ENCODE measurements around the gene XRCC4. TPM values are rescaled to one million over a fixed set of nuclear protein-coding genes. Genes with fewer than 3 reads are reported as not detected.

The XRCC4 gene
- total RNA-seq, 1 donor from 2014 or later, result 45.6 TPM

- H3K4me2 ChIP-seq, result no peak overlapping the region
- H3K36me3 ChIP-seq, result peaks cover 8% of the 10 kb centered on the region
- DNase-seq (ENCODE audit: low spot score), result no peak
- H3K4me3 Mint-ChIP-seq, result no peak overlapping the region
- H3K9me3 ChIP-seq (ENCODE audit: low read depth), result peaks cover 14% of the 10 kb centered on the region
- no peak overlapping the region for H3K4me3 ChIP-seq
- peaks cover 14% of the 10 kb centered on the region for H3F3A ChIP-seq (ENCODE audit: low read depth)
- H3K9me3 Mint-ChIP-seq, result peaks cover 32% of the 10 kb centered on the region
- no peak overlapping the region for H3K27ac Mint-ChIP-seq
- H2AFZ ChIP-seq (replicated peaks), result no peak overlapping the region
- no peaks in the 10 kb centered on the region for H3K27me3 Mint-ChIP-seq (ENCODE audit: insufficient read depth, low read depth)
- TF ChIP-seq EZH2 (IDR thresholded peaks at IDR 0.05), result no peak
- H3K9ac ChIP-seq, result no peak overlapping the region
- H3K27me3 ChIP-seq, result no peaks in the 10 kb centered on the region
- no peak overlapping the region for H3K27ac ChIP-seq
- peaks cover 14% of the 10 kb centered on the region for H3K4me1 Mint-ChIP-seq
- no peaks in the 10 kb centered on the region for H3K79me2 ChIP-seq (ENCODE audit: low read depth)
- H3K36me3 Mint-ChIP-seq, result peaks cover 11% of the 10 kb centered on the region
- peaks cover 20% of the 10 kb centered on the region for H3K4me1 ChIP-seq
- peaks cover 9% of the 10 kb centered on the region for H4K20me1 ChIP-seq (ENCODE audit: low read depth)
Measured at GRCh38 chr5:83095163-83095956, 18.0 kb downstream of the XRCC4 start.

GRCh38 chr5:83095957-83096539, 18.7 kb downstream of the XRCC4 start:
- H2AFZ ChIP-seq (replicated peaks), result no peak overlapping the region
- no peaks in the 10 kb centered on the region for H3K27me3 Mint-ChIP-seq (ENCODE audit: insufficient read depth, low read depth)
- no peaks in the 10 kb centered on the region for H3K79me2 ChIP-seq (ENCODE audit: low read depth)
- H3K4me2 ChIP-seq, result no peak overlapping the region
- H3K4me3 Mint-ChIP-seq, result no peak overlapping the region
- H3K4me1 ChIP-seq, result peaks cover 20% of the 10 kb centered on the region
- H3K4me1 Mint-ChIP-seq, result peaks cover 14% of the 10 kb centered on the region
- no peaks in the 10 kb centered on the region for H3K27me3 ChIP-seq
- H4K20me1 ChIP-seq (ENCODE audit: low read depth), result peaks cover 9% of the 10 kb centered on the region
- H3K9ac ChIP-seq, result no peak overlapping the region
- H3K36me3 ChIP-seq, result peaks cover 8% of the 10 kb centered on the region
- no peak for TF ChIP-seq EZH2 (IDR thresholded peaks at IDR 0.05)
- TF ChIP-seq CTCF (IDR thresholded peaks at IDR 0.05), result no peak
- no peak for TF ChIP-seq EZH2phosphoT487 (IDR thresholded peaks at IDR 0.05)
- H3F3A ChIP-seq (ENCODE audit: low read depth), result peaks cover 14% of the 10 kb centered on the region
- no peak overlapping the region for H3K27ac ChIP-seq
- DNase-seq (ENCODE audit: low spot score), result no peak
- H3K9me3 ChIP-seq (ENCODE audit: low read depth), result peaks cover 14% of the 10 kb centered on the region
- peaks cover 29% of the 10 kb centered on the region for H3K9me3 Mint-ChIP-seq
- no peak overlapping the region for H3K27ac Mint-ChIP-seq
- H3K4me3 ChIP-seq, result no peak overlapping the region
- peaks cover 9% of the 10 kb centered on the region for H3K36me3 Mint-ChIP-seq

- TF ChIP-seq EZH2phosphoT487 (IDR thresholded peaks at IDR 0.05) (no peak), CTCF (IDR thresholded peaks at IDR 0.05) (no peak), EZH2 (IDR thresholded peaks at IDR 0.05) (no peak)
- peaks cover 9% of the 10 kb centered on the region for H4K20me1 ChIP-seq (ENCODE audit: low read depth)
- H3K4me3 ChIP-seq, result no peak overlapping the region
- no peak for DNase-seq (ENCODE audit: low spot score)
- no peak overlapping the region for H3K27ac ChIP-seq
- Mint-ChIP-seq H3K4me3 (no peak overlapping the region), H3K27me3 (ENCODE audit: insufficient read depth, low read depth) (no peaks in the 10 kb centered on the region), H3K4me1 (peaks cover 14% of the 10 kb centered on the region), H3K9me3 (peaks cover 29% of the 10 kb centered on the region), H3K36me3 (peaks cover 9% of the 10 kb centered on the region), H3K27ac (no peak overlapping the region)
- H3K4me1 ChIP-seq, result peaks cover 20% of the 10 kb centered on the region
- H3F3A ChIP-seq (ENCODE audit: low read depth), result peaks cover 14% of the 10 kb centered on the region
- no peaks in the 10 kb centered on the region for H3K27me3 ChIP-seq
- H3K4me2 ChIP-seq, result no peak overlapping the region
- peaks cover 14% of the 10 kb centered on the region for H3K9me3 ChIP-seq (ENCODE audit: low read depth)
- H2AFZ ChIP-seq (replicated peaks), result no peak overlapping the region
- no peaks in the 10 kb centered on the region for H3K79me2 ChIP-seq (ENCODE audit: low read depth)
- H3K9ac ChIP-seq, result no peak overlapping the region
- H3K36me3 ChIP-seq, result peaks cover 8% of the 10 kb centered on the region
Measured at GRCh38 chr5:83096660-83097339, 19.5 kb downstream of the XRCC4 start.

All from neural progenitor cell (in vitro differentiated cells).